GM19025 (cell line): ENCODE data around the gene RNF138.
"Not testable (repeated sequence)": the region's sequence is repeated elsewhere in the genome, so short reads cannot be mapped to it uniquely, and the experiment has no call there.

Experiments used
- ATAC-seq: cut with Tn5 transposase; IDR thresholded peaks from one replicate; pipeline ENCODE4 v1.9.1; 2021; ENCODE audit warnings: mild to moderate bottlenecking, low read depth, moderate library complexity; ENCODE audit not compliant: unreplicated experiment

RNF138 gene

GRCh38 chr18:32167980-32168730, 76.5 kb downstream of the RNF138 start:
- ATAC-seq = no peak

DNA sequence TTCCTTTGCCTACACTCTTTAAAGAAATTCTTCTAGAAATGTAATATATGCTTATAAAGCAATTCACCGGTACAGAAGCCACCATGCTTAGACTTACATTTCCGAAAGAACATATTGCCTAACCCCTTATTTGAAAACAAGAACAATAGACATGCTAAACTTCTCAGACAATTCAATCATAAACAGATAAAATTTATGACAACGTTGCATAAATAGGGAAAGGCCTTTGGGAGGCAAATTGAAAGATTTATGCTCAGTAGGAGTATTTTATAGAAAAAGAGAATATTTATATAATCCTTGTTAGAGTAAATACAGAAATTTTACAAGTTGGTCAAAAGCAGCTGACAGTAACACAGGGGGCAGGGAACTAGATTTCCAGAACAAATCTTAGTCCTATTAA, 82.0 kb downstream of the RNF138 start:
- ATAC-seq = no peak

GRCh38 chr18:32174719-32175118, 83.0 kb downstream of the RNF138 start:
- ATAC-seq = no peak

DNA sequence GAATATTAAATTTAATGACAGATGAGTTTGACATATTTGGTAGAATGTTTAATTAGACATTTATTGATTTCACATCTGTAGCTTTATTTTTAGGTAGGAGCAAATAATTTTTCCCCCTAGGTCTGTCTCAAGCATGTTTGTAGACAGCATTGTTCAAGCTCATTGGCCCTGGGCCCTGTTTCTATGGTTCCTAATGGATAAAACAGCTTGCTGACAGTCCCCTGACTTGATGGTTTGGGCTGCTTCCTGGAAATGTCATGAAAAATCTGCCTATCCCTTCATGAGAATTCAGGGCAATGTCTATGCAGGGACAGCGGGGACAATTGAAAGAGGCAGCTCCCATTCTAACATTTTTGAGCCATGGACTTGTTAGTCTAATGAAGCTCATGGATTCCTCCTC, 83.6 kb downstream of the RNF138 start:
- no peak for ATAC-seq

GRCh38 chr18:32176745-32177144, 85.1 kb downstream of the RNF138 start:
- not testable (repeated sequence) for ATAC-seq

GRCh38 chr18:32177530-32177929, 85.9 kb downstream of the RNF138 start:
- no peak for ATAC-seq
